ENCODE data around the gene NTRK2.
"Not testable (repeated sequence)": the region's sequence is repeated elsewhere in the genome, so short reads cannot be mapped to it uniquely, and the experiment has no call there.

DNA sequence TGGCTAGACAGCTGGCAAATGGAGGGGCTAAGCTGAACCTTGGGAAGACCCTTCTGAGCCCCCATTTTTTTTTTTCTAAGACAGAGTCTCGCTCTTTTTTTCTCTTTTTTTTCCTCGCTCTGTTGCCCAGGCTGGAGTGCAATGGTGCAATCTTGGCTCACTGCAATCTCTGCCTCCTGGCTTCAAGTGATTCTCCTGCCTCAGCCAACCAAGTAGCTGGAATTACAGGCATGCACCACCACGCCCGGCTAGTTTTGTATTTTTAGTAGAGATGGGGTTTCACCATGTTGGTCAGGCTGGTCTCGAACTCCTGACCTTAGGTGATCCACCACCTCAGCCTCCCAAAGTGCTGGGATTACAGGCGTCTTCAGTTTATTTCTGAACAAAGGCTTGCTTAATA is 229.1 kb downstream of the NTRK2 start:
- not testable (repeated sequence) for TF ChIP-seq POLR2A, POLR2AphosphoS5, EP300 (IDR thresholded peaks at IDR 0.05)
- TF ChIP-seq, protein P1, sequence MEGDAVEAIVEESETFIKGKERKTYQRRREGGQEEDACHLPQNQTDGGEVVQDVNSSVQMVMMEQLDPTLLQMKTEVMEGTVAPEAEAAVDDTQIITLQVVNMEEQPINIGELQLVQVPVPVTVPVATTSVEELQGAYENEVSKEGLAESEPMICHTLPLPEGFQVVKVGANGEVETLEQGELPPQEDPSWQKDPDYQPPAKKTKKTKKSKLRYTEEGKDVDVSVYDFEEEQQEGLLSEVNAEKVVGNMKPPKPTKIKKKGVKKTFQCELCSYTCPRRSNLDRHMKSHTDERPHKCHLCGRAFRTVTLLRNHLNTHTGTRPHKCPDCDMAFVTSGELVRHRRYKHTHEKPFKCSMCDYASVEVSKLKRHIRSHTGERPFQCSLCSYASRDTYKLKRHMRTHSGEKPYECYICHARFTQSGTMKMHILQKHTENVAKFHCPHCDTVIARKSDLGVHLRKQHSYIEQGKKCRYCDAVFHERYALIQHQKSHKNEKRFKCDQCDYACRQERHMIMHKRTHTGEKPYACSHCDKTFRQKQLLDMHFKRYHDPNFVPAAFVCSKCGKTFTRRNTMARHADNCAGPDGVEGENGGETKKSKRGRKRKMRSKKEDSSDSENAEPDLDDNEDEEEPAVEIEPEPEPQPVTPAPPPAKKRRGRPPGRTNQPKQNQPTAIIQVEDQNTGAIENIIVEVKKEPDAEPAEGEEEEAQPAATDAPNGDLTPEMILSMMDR (IDR thresholded peaks at IDR 0.05), result not testable (repeated sequence)

All from gastroesophageal sphincter (tissue), 3 donors.